Muscle of leg (tissue), 11 donors: ENCODE data around the gene TLE5. TPM values are rescaled to one million over a fixed set of nuclear protein-coding genes. Genes with fewer than 3 reads are reported as not detected.

ENCODE experiments used
- DNase-seq: peaks from one replicate; pipeline ENCODE4 v3.0.0; 2013
- H3K27ac ChIP-seq: one replicate; pipeline ENCODE4 v1.5.1; 2013; ENCODE audit warnings: mild to moderate bottlenecking, low read length, control low read depth
- H3K27me3 ChIP-seq: one replicate; pipeline ENCODE4 v1.6.1; 2013; ENCODE audit warnings: low read length; ENCODE audit not compliant: control insufficient read depth, insufficient read depth
- H3K36me3 ChIP-seq: one replicate; pipeline ENCODE4 v1.6.1; 2013; ENCODE audit warnings: low read length; ENCODE audit not compliant: control insufficient read depth, insufficient read depth
- H3K4me1 ChIP-seq: one replicate; pipeline ENCODE4 v1.6.1; 2013; ENCODE audit warnings: low read length; ENCODE audit not compliant: control insufficient read depth, insufficient read depth
- H3K4me3 ChIP-seq: one replicate; pipeline ENCODE4 v1.5.1; 2013; ENCODE audit warnings: low read length, control low read depth
- H3K9me3 ChIP-seq: replicated peaks from 2 replicates; pipeline ENCODE4 v1.6.1; 2013; ENCODE audit warnings: low read depth, low read length; ENCODE audit not compliant: control insufficient read depth
- WGBS: methylation state at CpG from one replicate; pipeline ENCODE4 v1.1.5; 2013; ENCODE audit warnings: missing lambda C conversion rate; ENCODE audit not compliant: insufficient coverage; 5-methylcytosine and 5-hydroxymethylcytosine counted together
- polyA plus RNA-seq, 8 donors: library from polyadenylated mRNA; unstranded; fragments of 120-200 nt; gene quantifications; one replicate each; pipeline versions ENCODE4 v1.2.1 to v1.2.3, GENCODE V29; 2013; ENCODE audit warnings: inconsistent platforms in 1 of 8, low replicate concordance in 1 of 8; ENCODE audit not compliant: insufficient read length in 8 of 8, insufficient read depth in 1 of 8
- total RNA-seq: library from RNA; stranded (reverse); fragments of 120-200 nt; gene quantifications from one replicate; pipeline ENCODE4 v1.2.4, GENCODE V29; 2013

The TLE5 gene
- total and polyA plus RNA-seq, 9 donors = 245 to 773 (median 694) TPM

GRCh38 chr19:3028305-3029064, 33.8 kb downstream of the TLE5 start:
- H3K27ac ChIP-seq = no peak overlapping the region
- peaks cover 42% of the 10 kb centered on the region for H3K27me3 ChIP-seq

DNA sequence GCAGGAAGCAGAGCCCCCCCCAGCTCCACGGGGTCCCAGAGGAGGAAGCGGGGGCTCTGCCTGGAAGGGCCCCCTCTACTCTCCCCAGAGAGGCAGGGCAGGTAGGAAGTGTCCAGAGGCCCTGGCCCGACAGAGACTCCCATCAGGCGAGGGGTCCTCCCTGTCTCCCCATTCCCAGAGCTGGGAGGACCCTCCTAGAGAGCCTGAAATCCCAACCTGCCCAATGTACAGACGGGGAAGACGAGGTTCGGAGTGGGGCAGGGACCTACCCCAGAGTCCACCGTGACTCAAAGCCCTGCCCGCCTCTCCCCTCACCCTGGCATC, 34.4 kb downstream of the TLE5 start:
- Histone ChIP-seq H3K9me3 (no peaks in the 10 kb centered on the region), H3K27ac (no peak overlapping the region), H3K4me1 (peaks cover 19% of the 10 kb centered on the region), H3K27me3 (peaks cover 40% of the 10 kb centered on the region), H3K4me3 (no peak overlapping the region), H3K36me3 (no peaks in the 10 kb centered on the region)
- WGBS = 58% methylated on average over 2 of the region's 9 CpGs
- no peak for DNase-seq

More at GRCh38 chr19:3028305-3029064, 33.8 kb downstream of the TLE5 start:
- WGBS = under 1% methylated on average over 22 of the region's 40 CpGs
- Histone ChIP-seq H3K36me3 (no peaks in the 10 kb centered on the region), H3K9me3 (no peaks in the 10 kb centered on the region), H3K4me3 (peak overlapping the region; percentile 57), H3K4me1 (peaks cover 19% of the 10 kb centered on the region)
- peak; percentile 33 for DNase-seq

GRCh38 chr19:3027292-3027691, 35.0 kb downstream of the TLE5 start:
- 78% methylated on average over 2 of the region's 2 CpGs for WGBS

DNA sequence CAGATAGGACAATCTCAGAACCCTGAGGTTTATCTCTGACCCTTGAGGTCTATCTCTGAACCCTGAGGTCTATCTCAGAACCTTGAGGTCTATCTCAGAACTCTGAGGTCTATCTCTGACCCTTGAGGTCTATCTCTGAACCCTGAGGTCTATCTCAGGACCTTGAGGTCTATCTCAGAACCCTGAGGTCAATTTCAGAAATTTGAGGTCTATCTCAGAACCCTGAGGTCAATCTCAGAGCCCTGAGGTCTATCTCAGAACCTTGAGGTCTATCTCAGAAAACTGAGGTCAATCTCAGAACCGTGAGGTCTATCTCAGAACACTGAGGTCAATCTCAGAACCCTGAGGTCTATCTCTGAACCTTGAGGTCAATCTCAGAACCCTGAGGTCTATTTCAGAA, 35.5 kb downstream of the TLE5 start:
- peaks cover 36% of the 10 kb centered on the region for H3K27me3 ChIP-seq
- WGBS = 100% methylated on average over 1 of the region's 1 CpG

More at GRCh38 chr19:3027292-3027691, 35.0 kb downstream of the TLE5 start:
- peaks cover 40% of the 10 kb centered on the region for H3K27me3 ChIP-seq
- no peak for DNase-seq
- H3K9me3 ChIP-seq = no peaks in the 10 kb centered on the region
- peaks cover 19% of the 10 kb centered on the region for H3K4me1 ChIP-seq
- H3K4me3 ChIP-seq = no peak overlapping the region
- H3K36me3 ChIP-seq = no peaks in the 10 kb centered on the region
- no peak overlapping the region for H3K27ac ChIP-seq

DNA sequence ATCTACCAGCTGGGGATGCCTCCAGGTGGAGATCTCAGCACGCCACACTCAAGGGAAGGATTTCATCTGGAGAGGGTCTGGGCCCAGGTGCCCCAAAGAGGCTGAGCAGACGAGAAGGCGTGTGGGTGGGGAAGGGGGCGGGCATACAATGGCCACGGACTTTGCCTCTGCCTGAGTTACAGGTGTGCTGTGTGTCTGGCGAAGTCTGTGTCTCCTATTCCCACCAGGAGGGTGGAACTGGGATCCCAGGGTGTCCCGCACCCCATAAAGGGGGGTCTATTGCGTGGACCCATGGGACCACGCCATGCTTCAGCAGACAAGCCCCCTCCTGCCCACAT, 36.8 kb downstream of the TLE5 start:
- DNase-seq = no peak

More for the DNA sequence above, 35.5 kb downstream of the TLE5 start:
- Histone ChIP-seq H3K36me3 (no peaks in the 10 kb centered on the region), H3K4me3 (no peak overlapping the region), H3K4me1 (peaks cover 19% of the 10 kb centered on the region), H3K9me3 (no peaks in the 10 kb centered on the region), H3K27ac (no peak overlapping the region)
- no peak for DNase-seq

DNA sequence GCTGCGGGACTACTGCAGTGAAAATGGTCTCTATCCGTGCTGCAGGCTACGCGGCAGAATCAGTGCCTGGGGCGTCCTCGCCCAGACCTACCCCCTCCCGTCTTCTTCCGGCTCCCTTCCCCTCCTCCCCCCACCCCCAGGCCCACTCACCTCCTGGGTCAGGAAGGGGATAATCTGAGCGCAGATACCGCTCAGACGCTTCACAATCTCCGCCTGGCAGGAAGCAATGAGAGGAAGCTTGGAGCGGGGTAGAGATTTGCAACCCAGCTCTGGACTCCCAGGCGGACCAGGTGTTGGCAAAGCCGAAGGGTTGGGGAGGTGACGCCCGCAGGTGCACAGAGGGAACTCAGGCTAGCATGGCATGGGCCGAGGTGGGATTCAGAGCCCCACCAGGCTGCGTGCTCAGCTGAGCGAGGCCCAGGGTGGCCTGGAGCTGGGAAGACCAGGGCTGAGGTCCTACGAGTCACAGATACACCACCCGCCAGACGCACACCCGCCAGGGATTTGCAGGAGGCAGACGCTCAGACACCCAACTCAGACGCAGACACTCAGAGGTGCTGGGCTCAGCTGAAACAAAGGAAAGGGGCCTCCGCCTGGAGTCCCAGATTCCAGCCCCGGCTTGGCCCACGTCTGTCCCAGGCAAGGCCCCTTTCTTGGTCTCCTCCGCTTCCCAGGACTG, 37.3 kb downstream of the TLE5 start:
- DNase-seq = no peak
- Histone ChIP-seq H3K9me3 (no peaks in the 10 kb centered on the region), H3K4me3 (no peak overlapping the region), H3K27ac (no peak overlapping the region), H3K27me3 (peaks cover 24% of the 10 kb centered on the region), H3K36me3 (no peaks in the 10 kb centered on the region), H3K4me1 (peaks cover 19% of the 10 kb centered on the region)
- 36% methylated on average over 28 of the region's 30 CpGs for WGBS

More for the DNA sequence above, 36.8 kb downstream of the TLE5 start:
- Histone ChIP-seq H3K36me3 (no peaks in the 10 kb centered on the region), H3K27me3 (peaks cover 29% of the 10 kb centered on the region), H3K27ac (no peak overlapping the region), H3K4me1 (peaks cover 19% of the 10 kb centered on the region), H3K9me3 (no peaks in the 10 kb centered on the region), H3K4me3 (no peak overlapping the region)
- 76% methylated on average over 6 of the region's 9 CpGs for WGBS

GRCh38 chr19:3024509-3024869, 37.8 kb downstream of the TLE5 start:
- Histone ChIP-seq H3K4me3 (no peak overlapping the region), H3K9me3 (no peaks in the 10 kb centered on the region), H3K36me3 (no peaks in the 10 kb centered on the region), H3K27me3 (peaks cover 18% of the 10 kb centered on the region), H3K4me1 (peaks cover 16% of the 10 kb centered on the region), H3K27ac (no peak overlapping the region)
- no peak for DNase-seq
- WGBS = 69% methylated on average over 5 of the region's 5 CpGs

DNA sequence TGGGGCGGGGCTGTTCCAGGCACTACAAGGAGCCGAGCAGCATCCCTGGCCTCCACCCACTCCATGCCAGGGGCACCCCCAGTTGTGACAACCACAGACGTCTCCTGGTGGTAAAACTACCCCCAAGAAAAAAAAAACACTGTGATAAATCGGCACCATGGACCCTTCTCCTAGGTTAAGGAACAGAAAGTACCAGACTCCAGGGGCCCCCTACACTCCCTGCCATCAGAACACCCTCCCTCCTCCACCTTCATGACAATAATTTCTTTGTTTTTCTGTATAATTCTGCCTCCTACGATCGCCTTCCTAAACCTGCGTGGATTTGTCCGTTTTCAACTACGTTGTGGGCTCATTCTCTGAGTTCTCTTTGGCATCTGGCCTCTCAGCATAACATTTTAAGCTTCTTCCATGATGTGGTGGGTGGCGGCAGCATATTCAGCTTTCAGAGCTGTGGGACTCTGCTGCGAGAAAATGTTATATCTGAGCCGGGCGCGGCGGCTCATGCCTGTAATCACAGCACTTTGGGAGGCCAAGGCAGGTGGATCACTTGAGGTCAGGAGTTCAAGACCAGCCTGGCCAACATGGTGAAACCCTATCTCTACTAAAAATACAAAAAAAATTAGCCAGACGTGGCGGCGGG, 41.9 kb downstream of the TLE5 start:
- DNase-seq = no peak
- Histone ChIP-seq H3K27ac (no peak overlapping the region), H3K36me3 (peaks cover 5% of the 10 kb centered on the region), H3K9me3 (no peaks in the 10 kb centered on the region), H3K4me3 (no peak overlapping the region), H3K27me3 (peaks cover 4% of the 10 kb centered on the region), H3K4me1 (peaks cover 4% of the 10 kb centered on the region)
- 55% methylated on average over 4 of the region's 18 CpGs for WGBS

DNA sequence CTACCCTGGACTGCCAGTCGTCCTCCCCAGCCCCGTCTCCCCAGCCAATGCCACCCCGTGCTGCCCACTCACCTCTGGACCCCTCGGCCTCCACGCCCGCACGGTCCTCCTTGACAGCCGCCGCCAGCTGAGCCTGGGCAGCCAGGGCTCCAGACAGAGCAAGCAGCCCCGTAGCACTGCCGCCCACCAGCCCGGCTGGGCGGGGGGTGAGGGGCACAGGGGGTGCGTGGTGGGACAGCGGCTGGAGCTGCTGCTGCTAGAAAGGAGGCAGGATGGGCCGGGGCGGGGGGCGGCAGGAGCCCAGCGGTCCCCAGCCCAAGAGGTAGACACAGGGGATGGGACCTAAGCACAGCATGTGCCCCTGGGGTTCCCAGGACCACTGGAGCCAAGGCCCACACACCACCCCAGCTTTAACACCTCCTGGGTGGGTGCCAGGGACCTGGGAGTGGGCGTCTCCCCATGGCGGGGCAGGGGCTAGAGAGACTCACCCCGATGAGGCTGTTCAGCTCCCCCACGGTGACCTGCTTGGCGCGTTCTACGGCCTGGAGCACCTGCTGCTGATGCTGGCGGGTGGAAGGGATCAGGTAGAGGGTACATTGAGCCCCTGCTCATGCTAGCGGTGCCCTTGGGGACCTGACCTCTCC, 43.0 kb downstream of the TLE5 start:
- Histone ChIP-seq H3K27ac (no peak overlapping the region), H3K4me1 (no peaks in the 10 kb centered on the region), H3K4me3 (no peak overlapping the region), H3K27me3 (no peaks in the 10 kb centered on the region), H3K36me3 (peaks cover 15% of the 10 kb centered on the region), H3K9me3 (no peaks in the 10 kb centered on the region)
- no peak for DNase-seq
- WGBS = 92% methylated on average over 20 of the region's 28 CpGs

- Histone ChIP-seq H3K4me3 (no peak overlapping the region), H3K27ac (no peak overlapping the region), H3K9me3 (no peaks in the 10 kb centered on the region), H3K27me3 (no peaks in the 10 kb centered on the region), H3K4me1 (no peaks in the 10 kb centered on the region), H3K36me3 (peaks cover 19% of the 10 kb centered on the region)
- 100% methylated on average over 2 of the region's 7 CpGs for WGBS
- DNase-seq = no peak
These were observed 44.4 kb downstream of the TLE5 start for GRCh38 chr19:3017923-3018322.
